GM12865 (cell line): ENCODE measurements around the gene SLX9.

Source experiments
- DNase-seq: peaks from one replicate; pipeline ENCODE4 v3.0.0; 2010; ENCODE audit warnings: low read depth
- H3K4me3 ChIP-seq: 2 replicates; pipeline ENCODE4 v1.5.1; 2011; ENCODE audit warnings: mild to moderate bottlenecking, low read depth, low read length, control low read depth
- TF ChIP-seq, protein P1 (sequence below): IDR thresholded peaks from 2 replicates; pipeline ENCODE4 v1.5.1; 2011; ENCODE audit warnings: low read length, control low read depth, low read depth, inconsistent platforms; ENCODE audit not compliant: insufficient read depth; ENCODE audit errors: missing control alignments

Gene SLX9

DNA sequence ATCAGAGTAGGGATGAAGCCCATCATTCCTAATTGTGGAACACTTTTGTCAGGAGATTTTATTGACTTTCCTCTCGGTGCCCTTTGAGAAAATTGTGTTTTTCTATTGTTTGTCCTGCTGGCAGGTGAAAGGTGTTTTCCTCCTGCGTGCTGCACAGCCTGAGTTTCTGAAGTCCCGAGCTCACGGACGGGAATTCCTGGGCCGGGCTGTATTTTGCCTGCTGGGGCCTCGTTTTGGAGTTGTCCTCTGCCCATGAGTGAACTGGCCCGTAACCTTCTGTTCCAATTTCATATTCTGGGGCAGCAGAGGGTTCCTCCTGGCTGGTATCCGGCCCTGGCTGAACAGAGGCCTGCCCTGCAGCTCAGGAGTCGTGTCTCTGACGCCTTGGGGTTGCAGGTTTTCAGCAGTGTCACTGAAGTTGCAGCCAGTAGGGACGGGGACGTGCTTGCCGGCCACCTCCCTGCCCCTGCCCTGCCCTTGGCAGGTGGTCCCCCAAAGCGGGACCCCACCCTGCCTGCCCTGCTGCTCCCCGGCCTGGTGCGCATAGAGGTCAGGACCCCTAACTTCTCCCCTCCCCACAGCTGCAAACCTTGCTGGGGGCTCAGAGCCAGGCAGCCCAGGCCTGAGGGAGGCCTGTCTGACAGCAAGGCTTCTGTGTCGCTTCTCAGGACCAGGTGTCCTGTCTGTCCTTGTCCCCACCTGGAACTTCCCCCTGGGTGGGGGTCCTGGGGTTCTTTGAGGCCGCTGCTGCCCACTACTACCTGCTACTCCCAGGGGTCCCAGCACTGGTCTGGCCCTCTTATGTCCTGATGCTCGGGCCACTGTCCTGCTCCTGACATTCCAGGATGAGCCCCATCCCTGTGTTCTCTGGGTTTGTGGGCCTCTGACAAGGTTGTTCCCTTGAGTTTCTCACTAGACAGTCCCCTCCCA, 49.0 kb downstream of the SLX9 start:
- H3K4me3 ChIP-seq: no peak overlapping the region
- TF ChIP-seq, protein P1, sequence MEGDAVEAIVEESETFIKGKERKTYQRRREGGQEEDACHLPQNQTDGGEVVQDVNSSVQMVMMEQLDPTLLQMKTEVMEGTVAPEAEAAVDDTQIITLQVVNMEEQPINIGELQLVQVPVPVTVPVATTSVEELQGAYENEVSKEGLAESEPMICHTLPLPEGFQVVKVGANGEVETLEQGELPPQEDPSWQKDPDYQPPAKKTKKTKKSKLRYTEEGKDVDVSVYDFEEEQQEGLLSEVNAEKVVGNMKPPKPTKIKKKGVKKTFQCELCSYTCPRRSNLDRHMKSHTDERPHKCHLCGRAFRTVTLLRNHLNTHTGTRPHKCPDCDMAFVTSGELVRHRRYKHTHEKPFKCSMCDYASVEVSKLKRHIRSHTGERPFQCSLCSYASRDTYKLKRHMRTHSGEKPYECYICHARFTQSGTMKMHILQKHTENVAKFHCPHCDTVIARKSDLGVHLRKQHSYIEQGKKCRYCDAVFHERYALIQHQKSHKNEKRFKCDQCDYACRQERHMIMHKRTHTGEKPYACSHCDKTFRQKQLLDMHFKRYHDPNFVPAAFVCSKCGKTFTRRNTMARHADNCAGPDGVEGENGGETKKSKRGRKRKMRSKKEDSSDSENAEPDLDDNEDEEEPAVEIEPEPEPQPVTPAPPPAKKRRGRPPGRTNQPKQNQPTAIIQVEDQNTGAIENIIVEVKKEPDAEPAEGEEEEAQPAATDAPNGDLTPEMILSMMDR: no peak
- no peak for DNase-seq

DNA sequence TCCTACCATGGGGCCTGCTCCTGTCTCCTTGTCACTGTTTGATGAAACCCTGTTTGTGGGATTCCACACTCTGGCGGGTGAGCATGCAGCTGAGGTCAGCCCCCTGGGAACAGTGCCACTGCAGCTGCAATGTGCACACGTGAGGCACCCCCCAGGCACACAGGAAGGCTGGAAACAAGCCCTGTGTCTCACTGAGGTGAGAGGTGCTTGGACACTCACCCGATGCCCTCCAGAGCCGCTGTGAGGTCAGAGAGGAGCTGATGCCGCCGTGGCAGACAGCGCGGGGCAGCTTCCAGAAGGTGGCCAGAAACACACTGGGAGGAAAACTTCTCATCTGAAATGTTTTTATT, 49.7 kb downstream of the SLX9 start:
- no peak for DNase-seq
- TF ChIP-seq, protein P1: no peak
- H3K4me3 ChIP-seq: no peak overlapping the region

DNA sequence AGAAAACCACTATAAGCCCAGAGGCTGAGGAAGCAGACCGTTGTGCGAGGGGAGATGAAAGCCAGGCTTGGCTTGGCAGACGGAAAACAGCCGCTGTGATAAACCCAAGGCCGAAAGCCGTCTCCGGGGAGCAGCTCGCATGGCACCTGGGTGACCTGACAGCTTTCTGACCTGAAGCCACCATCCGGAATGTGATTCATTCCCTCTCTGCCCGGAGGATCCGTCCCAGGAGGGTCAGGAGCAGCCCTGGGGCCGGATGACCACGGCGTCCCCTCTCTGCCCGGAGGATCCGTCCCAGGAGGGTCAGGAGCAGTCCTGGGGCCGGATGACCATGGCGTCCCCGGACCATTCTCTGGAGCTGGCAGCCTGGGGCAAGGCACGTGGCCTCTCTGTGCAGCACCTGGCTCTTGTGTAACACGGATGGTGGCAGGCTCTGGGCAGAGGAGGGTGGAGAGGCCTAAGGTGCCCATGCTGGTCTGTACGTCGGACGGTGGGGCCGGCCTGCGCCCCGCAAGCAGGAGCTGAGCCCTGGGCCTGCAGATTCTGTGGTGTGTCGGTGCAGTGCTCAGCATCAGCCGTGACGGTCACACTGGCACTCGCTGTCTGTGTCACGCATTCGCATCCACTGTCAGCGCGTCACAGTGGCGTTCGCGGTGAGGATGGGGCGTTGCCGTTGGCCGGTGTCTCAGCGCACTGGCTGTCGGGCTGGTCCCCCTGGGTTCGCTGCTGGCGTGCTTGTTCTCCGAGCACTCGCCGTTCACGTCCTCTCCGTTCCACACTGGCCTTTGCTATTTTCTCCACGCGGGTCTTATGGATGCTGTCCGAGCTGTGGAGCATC, 50.3 kb downstream of the SLX9 start:
- H3K4me3 ChIP-seq: no peak overlapping the region
- TF ChIP-seq, protein P1: no peak
- DNase-seq: no peak

DNA sequence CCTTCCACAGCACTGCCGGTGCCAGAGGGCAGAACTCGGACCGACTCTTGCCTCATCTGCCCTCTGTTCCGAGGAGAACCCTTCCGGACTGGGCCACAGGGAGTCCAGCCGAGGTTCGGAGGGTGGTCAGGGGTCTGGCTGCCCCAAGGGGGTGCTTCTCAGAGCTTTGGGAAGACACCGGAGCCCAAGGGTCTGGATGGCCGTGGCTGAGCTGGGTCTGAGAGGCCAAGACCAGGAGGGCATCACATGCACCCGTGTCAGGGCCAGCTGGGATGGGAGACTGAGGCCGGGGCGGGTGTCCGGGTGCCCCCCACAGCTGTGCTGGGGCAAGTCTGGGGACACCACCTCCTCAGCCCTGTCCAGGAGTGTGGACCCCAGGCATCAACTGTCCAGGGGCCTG, 51.1 kb downstream of the SLX9 start:
- TF ChIP-seq, protein P1: no peak
- no peak for DNase-seq
- H3K4me3 ChIP-seq: no peak overlapping the region

DNA sequence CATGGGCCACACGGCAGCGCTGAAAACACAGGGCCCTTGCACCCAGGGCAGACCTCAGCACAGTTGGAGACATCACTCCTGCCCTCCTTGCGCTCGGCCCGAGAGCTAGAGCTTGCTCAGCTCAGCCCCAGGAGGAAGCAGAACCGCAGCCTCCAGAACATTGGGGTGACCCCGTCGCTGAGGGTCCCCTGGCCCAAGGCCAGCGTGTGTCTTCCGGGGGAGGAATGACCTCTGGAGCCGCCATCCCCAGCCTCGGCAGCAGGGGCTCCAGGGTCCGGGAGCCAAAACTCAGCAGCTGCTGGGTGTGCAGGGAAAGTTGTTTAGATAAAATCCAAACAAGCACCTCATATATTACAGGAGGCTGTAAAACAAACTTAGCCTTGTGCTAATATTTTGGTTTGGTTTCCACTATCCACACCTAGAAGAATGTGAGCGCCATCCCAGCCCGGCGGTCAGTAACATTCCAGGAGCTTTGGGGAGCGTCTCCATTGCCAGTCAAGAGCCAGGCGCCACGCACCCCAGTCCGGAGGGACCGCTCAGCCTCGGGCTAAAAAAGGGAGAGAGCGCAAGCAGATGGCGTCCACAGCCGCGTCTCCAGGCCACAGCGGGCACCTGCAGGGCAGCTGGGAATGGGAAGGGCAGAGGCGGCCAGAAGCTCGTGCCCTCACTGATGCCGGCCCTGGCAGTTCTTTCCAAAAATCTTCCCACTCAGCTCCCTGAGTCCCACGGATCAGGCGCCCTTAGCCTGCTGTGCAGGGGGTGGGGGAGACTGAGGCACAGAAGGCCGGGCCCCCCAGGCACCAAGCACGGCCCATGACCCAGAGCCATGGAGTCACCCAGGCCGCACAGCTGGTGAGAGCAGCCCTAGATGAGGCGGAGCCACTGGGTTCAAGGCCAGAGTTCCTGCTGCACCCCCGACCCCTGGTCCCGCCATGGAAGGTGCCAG, 52.0 kb downstream of the SLX9 start:
- H3K4me3 ChIP-seq: no peak overlapping the region
- DNase-seq: no peak
- TF ChIP-seq, protein P1: no peak

DNA sequence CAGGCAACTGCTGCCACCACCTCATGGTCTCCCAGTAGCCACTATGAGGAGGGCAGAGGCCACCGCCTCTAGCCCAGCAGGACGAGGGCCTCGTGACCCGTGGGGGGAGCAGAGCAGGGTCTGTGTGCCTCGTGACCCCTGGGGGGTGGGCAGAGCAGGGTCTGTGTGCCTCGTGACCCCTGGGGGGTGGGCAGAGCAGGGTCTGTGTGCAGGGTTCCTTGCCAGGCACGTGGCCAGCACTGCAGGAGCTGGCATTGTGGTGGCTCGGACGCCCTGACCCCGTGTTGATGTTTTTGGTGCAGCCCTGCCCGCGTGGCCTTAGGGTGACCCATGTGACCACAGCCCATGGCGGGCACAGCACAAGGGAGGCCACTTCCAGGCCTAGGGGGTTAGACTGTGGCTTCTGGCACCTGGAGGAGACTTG, 52.8 kb downstream of the SLX9 start:
- no peak for DNase-seq
- H3K4me3 ChIP-seq: no peak overlapping the region
- TF ChIP-seq, protein P1: no peak
